ENCODE results near the gene SLC23A2. TPM values are rescaled to one million over a fixed set of nuclear protein-coding genes. Genes with fewer than 3 reads are reported as not detected.

SLC23A2 gene
- total RNA-seq, 4 donors from 2014 or later = 9.6 to 17.0 (median 13.5) TPM

DNA sequence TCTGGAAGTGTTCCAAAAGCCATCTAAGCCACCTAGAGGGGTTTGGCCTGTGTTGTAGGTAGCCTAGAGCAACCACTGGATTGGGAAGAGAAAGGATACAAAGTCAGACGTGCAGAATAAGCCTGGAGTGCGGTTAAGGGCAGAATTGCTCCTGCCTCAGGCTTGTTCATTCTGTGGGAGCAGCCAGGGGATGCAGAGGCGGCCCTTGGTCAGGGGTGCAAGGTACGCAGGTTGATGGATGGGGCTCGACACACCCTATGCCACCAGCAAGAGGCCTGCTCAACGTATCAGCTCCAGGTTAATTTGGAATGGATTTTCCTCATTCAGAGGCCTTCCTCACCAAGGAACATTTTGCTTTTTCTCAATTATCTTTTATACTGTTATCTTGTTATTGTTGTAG is 129.8 kb downstream of the SLC23A2 start:
- TF ChIP-seq, protein P1, sequence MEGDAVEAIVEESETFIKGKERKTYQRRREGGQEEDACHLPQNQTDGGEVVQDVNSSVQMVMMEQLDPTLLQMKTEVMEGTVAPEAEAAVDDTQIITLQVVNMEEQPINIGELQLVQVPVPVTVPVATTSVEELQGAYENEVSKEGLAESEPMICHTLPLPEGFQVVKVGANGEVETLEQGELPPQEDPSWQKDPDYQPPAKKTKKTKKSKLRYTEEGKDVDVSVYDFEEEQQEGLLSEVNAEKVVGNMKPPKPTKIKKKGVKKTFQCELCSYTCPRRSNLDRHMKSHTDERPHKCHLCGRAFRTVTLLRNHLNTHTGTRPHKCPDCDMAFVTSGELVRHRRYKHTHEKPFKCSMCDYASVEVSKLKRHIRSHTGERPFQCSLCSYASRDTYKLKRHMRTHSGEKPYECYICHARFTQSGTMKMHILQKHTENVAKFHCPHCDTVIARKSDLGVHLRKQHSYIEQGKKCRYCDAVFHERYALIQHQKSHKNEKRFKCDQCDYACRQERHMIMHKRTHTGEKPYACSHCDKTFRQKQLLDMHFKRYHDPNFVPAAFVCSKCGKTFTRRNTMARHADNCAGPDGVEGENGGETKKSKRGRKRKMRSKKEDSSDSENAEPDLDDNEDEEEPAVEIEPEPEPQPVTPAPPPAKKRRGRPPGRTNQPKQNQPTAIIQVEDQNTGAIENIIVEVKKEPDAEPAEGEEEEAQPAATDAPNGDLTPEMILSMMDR (IDR thresholded peaks at IDR 0.05; ENCODE audit: low read depth) = no peak

DNA sequence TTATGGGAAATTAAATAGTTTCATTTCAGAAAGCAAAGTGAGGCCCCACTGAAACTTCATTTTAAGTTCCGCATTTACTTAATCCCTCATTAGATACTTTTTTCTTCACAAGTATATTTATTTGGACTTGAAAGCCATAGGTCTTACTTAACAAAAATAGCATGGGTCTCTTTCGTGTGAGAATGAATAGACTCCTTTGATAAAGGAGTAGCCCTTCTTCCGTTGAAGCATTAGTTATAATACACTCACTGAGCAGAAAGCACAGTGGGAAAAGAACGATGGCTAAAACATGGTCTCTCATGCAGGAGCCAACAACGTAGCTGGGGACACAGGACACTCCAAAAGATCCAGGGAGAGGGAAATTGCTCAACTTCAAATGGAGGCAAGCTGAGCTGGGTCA is 130.4 kb downstream of the SLC23A2 start:
- TF ChIP-seq, protein P1 (IDR thresholded peaks at IDR 0.05; ENCODE audit: low read depth) = no peak

DNA sequence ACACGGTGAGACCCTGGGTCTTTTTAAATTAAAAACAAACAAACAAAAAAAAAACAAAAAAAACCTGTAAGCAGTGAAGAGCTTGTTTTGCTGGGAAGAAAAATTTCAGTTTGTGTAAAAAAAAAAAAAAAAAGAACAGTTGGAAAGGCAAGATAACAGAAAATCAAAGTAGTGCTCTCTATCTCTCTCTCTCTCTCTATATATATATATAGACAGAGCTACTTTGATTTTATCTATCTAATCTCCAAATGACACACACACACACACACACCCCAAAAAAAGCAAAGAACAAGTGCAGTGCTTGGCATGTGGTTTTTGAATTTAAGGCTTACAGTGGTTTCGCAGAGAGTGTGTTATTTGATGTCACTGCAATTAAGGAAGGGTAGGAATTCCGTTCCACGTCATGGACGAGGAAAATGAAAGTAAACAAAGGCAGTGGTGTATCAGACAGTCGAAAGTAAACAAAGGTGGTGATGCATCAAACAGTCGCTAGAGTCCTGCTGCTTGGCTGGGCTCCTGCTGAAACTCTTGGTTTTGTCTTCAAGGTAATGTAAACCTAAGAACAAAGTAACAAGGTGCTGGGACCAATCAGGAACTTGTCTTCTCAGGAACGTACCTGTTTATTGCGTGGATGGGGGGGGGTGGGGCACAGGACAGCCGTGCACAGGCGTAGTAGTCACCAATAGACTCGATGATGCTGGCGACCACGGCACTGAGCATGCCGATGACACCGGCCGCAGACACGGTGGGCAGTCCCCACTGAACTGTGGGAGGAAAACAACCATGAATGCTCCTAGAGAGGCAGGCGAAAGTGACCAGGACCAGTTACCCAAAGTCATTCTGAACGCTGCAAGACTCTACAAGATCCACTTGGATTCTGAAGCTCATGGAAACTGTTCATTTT is 131.8 kb downstream of the SLC23A2 start:
- TF ChIP-seq, protein P1 (IDR thresholded peaks at IDR 0.05; ENCODE audit: low read depth) = no peak

DNA sequence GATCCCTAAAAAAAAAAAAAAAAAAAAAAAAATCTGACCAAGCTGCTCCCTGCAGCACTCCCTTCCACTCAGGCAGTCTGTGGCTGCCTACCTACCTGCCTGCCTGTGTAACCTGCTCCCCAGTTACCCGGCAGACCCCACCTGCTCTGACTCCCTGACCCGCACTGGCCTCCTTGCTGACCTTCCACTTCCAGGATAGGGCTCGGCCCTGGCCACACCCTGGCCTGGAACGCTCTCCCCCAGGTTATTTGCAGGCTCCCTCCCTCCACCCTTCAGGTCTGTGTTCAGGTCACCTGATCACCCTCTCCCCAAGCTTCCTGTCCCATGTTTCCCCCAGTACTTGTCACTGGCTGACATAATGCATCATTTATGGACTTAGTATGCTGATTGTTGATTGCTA is 134.3 kb downstream of the SLC23A2 start:
- TF ChIP-seq, protein P1 (IDR thresholded peaks at IDR 0.05; ENCODE audit: low read depth) = no peak

DNA sequence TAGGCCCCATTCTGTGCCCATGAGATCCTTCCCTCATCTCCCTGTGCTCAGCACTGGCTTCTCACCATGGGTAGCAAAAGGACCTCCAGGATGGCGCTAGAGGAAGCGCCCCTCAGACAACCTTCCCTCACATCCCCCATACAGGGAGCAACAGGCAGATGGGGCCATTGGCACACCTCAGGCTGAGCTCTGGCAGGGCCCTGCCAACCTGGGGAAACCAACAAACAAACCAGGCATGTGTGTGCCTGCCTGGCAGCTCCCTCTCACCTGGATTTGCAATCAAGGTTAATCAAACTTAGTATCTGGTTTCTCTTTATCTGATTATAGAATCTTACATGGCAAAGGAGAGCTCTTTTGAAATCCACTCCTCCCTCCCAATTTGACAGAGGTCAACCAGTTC is 134.9 kb downstream of the SLC23A2 start:
- TF ChIP-seq, protein P1 (IDR thresholded peaks at IDR 0.05; ENCODE audit: low read depth) = no peak

DNA sequence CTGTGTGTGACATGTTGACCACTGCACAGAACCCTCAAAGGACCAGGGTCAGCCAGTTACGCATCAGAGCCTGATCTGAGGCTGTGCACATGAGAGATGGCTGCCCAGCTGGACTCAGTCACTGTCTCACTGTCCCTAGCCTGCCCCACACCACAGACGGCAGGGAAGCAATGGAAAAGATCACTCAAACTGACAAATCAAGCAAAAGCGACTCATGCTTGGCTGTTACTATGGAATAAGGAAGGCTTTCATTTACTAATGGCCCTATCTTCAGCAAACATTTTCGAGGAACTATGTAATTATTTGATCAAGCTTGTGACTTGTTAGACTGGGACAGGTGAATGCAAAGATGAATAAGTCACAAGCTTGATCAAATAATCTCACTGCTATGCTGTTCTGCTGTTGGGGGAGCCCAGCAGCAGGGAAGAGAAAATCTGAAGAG is 137.0 kb downstream of the SLC23A2 start:
- TF ChIP-seq, protein P1 (IDR thresholded peaks at IDR 0.05; ENCODE audit: low read depth) = no peak

DNA sequence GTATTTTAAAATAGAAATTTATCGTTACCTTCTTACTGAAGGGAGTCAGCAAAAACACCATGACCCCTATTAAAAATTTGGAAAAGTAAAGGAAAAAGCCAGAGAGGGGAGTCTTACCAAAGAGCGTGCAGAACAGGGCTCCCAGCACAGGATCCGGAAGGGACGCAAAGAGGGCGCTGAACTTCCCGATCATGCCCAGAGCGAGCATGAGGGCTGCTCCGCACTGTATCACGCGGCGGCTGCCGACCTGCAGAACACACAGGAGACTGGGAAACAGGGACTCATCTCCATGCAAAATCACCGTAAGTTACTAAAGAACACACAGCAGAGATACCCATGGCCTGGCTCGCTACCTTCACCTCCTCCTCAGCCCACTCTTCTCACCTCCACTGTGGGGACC is 138.6 kb downstream of the SLC23A2 start:
- TF ChIP-seq, protein P1 (IDR thresholded peaks at IDR 0.05; ENCODE audit: low read depth) = no peak

All from subcutaneous adipose tissue (tissue), 4 donors.